Stimulated activated naive CD4-positive, alpha-beta T cell (primary cell): Measurements from ENCODE around the gene IFIT3.

Source experiments
- DNase-seq, 6 experiments: peaks; one replicate each; lab custom pipeline; 2025; lab: John Stamatoyannopoulos, UW

IFIT3 gene

GRCh38 chr10:89360157-89360556 is 32.4 kb downstream of the IFIT3 start:
- no peak for DNase-seq

- no peak for DNase-seq
These were observed 35.1 kb downstream of the IFIT3 start for GRCh38 chr10:89362929-89363328.

GRCh38 chr10:89363729-89364442 is 36.1 kb downstream of the IFIT3 start:
- no peak for DNase-seq

GRCh38 chr10:89364531-89364930 is 36.7 kb downstream of the IFIT3 start:
- no peak for DNase-seq

GRCh38 chr10:89367529-89367928 is 39.7 kb downstream of the IFIT3 start:
- no peak for DNase-seq

GRCh38 chr10:89368129-89368528 is 40.3 kb downstream of the IFIT3 start:
- no peak for DNase-seq

GRCh38 chr10:89369156-89370105 is 41.6 kb downstream of the IFIT3 start:
- DNase-seq, result peak in 2 of 6 experiments; percentile 23 to 29

GRCh38 chr10:89371079-89371478 is 43.3 kb downstream of the IFIT3 start:
- no peak for DNase-seq

GRCh38 chr10:89371987-89372386 is 44.2 kb downstream of the IFIT3 start:
- DNase-seq, result no peak

GRCh38 chr10:89373916-89374711 is 46.3 kb downstream of the IFIT3 start:
- no peak for DNase-seq

- no peak for DNase-seq
These were observed 46.9 kb downstream of the IFIT3 start for GRCh38 chr10:89374713-89375141.

- no peak for DNase-seq
These were observed 50.2 kb downstream of the IFIT3 start, which contains the start of gene IFIT1B for GRCh38 chr10:89377705-89378637. Gene IFIT1B, plus strand, starts transcription at chr10:89378056. Its CDS starts 80 bp downstream, at chr10:89378136.

GRCh38 chr10:89379103-89379502 is 51.3 kb downstream of the IFIT3 start:
- no peak for DNase-seq

GRCh38 chr10:89382757-89383156 is 55.0 kb downstream of the IFIT3 start:
- no peak for DNase-seq

GRCh38 chr10:89384474-89385340 is 56.9 kb downstream of the IFIT3 start:
- DNase-seq, result no peak

- no peak for DNase-seq
These were observed 61.0 kb downstream of the IFIT3 start for GRCh38 chr10:89388806-89389205.

GRCh38 chr10:89389254-89389653 is 61.5 kb downstream of the IFIT3 start:
- peak in 2 of 6 experiments; percentile 13 to 31 for DNase-seq
